Ishikawa (cell line): Measurements from ENCODE around the gene MAPK12.

Source experiments
- CEBPB ChIP-seq: IDR thresholded peaks from 2 replicates; pipeline ENCODE4 v1.6.1; 2012
- CREB1 ChIP-seq: IDR thresholded peaks from 2 replicates; pipeline ENCODE4 v1.6.1; 2012; ENCODE audit warnings: low read depth
- EGR1 ChIP-seq: IDR thresholded peaks from 2 replicates; pipeline ENCODE4 v1.6.1; 2012
- EP300 ChIP-seq: IDR thresholded peaks from 2 replicates; pipeline ENCODE4 v1.6.1; 2012; ENCODE audit warnings: borderline replicate concordance
- FOXM1 ChIP-seq: IDR thresholded peaks from 2 replicates; pipeline ENCODE4 v1.6.1; 2012; ENCODE audit warnings: low read depth, borderline replicate concordance
- NFIC ChIP-seq: IDR thresholded peaks from 2 replicates; pipeline ENCODE4 v1.6.1; 2012
- RAD21 ChIP-seq: IDR thresholded peaks from 2 replicates; pipeline ENCODE4 v1.6.1; 2012; ENCODE audit warnings: low read depth
- TAF1 ChIP-seq: IDR thresholded peaks from 2 replicates; pipeline ENCODE4 v1.6.1; 2012; ENCODE audit warnings: low read depth, mild to moderate bottlenecking
- TCF12 ChIP-seq: IDR thresholded peaks from 2 replicates; pipeline ENCODE4 v1.6.1; 2012; ENCODE audit warnings: low read depth
- TEAD4 ChIP-seq: IDR thresholded peaks from 2 replicates; pipeline ENCODE4 v1.6.1; 2012
- YY1 ChIP-seq: IDR thresholded peaks from 2 replicates; pipeline ENCODE4 v1.6.1; 2012; ENCODE audit warnings: low read depth
- ZBTB7A ChIP-seq: IDR thresholded peaks from 2 replicates; pipeline ENCODE4 v1.6.1; 2012; ENCODE audit warnings: low read depth
- TF ChIP-seq, protein P1 (sequence below): IDR thresholded peaks from 2 replicates; pipeline ENCODE4 v1.6.1; 2012
- TF ChIP-seq, protein P2 (sequence below): IDR thresholded peaks from 2 replicates; pipeline ENCODE4 v1.6.1; 2012
- TF ChIP-seq, protein P3 (sequence below): IDR thresholded peaks from 2 replicates; pipeline ENCODE4 v1.6.1; 2012; ENCODE audit warnings: low read depth, mild to moderate bottlenecking

The MAPK12 gene

DNA sequence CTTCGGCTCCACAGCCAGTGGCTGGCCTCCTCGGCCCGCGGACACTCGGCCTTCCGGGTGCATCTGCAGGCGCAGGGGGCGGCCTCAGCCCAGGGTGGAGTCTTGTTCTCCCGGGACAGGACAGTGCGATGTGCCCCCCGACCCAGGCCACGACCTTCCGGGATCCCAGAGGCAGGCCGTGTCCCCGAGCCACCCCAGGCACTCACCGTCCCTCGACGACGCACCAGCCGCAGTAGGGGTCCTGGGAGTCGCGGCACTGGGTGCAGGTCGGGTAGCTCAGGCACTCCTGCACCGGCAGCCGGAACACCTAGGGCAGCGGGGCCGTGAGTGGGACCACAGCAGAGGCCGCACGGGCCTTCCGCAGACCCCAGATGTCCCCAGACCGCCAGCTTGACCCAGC is 26.2 kb upstream of the MAPK12 start:
- TF ChIP-seq TEAD4: no peak
- TF ChIP-seq FOXM1: no peak
- TF ChIP-seq TAF1: no peak
- no peak for TF ChIP-seq CEBPB
- TF ChIP-seq, protein P1, sequence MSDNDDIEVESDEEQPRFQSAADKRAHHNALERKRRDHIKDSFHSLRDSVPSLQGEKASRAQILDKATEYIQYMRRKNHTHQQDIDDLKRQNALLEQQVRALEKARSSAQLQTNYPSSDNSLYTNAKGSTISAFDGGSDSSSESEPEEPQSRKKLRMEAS: no peak
- TF ChIP-seq EGR1: no peak
- TF ChIP-seq, protein P2, sequence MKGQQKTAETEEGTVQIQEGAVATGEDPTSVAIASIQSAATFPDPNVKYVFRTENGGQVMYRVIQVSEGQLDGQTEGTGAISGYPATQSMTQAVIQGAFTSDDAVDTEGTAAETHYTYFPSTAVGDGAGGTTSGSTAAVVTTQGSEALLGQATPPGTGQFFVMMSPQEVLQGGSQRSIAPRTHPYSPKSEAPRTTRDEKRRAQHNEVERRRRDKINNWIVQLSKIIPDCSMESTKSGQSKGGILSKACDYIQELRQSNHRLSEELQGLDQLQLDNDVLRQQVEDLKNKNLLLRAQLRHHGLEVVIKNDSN: no peak
- TF ChIP-seq, protein P3, sequence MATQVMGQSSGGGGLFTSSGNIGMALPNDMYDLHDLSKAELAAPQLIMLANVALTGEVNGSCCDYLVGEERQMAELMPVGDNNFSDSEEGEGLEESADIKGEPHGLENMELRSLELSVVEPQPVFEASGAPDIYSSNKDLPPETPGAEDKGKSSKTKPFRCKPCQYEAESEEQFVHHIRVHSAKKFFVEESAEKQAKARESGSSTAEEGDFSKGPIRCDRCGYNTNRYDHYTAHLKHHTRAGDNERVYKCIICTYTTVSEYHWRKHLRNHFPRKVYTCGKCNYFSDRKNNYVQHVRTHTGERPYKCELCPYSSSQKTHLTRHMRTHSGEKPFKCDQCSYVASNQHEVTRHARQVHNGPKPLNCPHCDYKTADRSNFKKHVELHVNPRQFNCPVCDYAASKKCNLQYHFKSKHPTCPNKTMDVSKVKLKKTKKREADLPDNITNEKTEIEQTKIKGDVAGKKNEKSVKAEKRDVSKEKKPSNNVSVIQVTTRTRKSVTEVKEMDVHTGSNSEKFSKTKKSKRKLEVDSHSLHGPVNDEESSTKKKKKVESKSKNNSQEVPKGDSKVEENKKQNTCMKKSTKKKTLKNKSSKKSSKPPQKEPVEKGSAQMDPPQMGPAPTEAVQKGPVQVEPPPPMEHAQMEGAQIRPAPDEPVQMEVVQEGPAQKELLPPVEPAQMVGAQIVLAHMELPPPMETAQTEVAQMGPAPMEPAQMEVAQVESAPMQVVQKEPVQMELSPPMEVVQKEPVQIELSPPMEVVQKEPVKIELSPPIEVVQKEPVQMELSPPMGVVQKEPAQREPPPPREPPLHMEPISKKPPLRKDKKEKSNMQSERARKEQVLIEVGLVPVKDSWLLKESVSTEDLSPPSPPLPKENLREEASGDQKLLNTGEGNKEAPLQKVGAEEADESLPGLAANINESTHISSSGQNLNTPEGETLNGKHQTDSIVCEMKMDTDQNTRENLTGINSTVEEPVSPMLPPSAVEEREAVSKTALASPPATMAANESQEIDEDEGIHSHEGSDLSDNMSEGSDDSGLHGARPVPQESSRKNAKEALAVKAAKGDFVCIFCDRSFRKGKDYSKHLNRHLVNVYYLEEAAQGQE: no peak
- TF ChIP-seq RAD21: no peak
- no peak for TF ChIP-seq TCF12
- no peak for TF ChIP-seq YY1
- TF ChIP-seq NFIC: no peak
- no peak for TF ChIP-seq CREB1
- no peak for TF ChIP-seq ZBTB7A

DNA sequence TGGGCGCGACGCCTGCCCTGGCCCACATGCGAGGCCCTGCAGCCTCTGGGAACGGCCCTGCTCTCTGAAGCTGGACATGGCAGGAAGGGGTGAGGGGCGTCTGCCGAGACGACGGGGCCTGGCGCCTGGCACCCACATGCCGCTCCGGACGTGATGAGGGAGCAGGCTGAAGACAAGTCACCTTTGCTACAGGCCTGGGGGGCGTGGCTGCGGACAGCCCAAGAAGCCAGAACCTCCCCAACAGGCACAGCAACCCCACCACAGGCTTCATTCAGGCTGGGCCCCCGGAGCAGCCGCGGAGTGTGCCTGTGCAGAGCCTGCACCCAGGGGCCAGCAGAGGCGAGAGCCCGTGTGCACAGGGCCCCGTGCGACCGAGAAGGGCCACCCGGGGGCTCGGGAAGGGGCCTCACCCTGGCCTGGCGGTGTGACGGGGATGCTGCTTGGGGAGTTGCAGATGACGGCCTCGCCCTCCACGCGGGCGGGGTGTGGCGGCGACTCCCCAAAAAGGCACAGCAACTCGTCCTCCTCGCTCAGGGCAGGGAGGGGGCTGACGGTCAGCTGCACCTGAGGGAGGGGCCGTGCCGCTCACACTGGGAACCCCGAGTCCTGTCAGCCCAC is 25.3 kb upstream of the MAPK12 start:
- TF ChIP-seq EP300: no peak
- TF ChIP-seq TAF1: no peak
- TF ChIP-seq FOXM1: no peak
- TF ChIP-seq NFIC: no peak
- no peak for TF ChIP-seq TEAD4
- no peak for TF ChIP-seq RAD21
- TF ChIP-seq EGR1: no peak
- TF ChIP-seq, protein P2: no peak
- TF ChIP-seq, protein P3: no peak
- no peak for TF ChIP-seq CEBPB
- no peak for TF ChIP-seq TCF12
- no peak for TF ChIP-seq YY1
- TF ChIP-seq, protein P1: no peak
- no peak for TF ChIP-seq ZBTB7A
- no peak for TF ChIP-seq CREB1

DNA sequence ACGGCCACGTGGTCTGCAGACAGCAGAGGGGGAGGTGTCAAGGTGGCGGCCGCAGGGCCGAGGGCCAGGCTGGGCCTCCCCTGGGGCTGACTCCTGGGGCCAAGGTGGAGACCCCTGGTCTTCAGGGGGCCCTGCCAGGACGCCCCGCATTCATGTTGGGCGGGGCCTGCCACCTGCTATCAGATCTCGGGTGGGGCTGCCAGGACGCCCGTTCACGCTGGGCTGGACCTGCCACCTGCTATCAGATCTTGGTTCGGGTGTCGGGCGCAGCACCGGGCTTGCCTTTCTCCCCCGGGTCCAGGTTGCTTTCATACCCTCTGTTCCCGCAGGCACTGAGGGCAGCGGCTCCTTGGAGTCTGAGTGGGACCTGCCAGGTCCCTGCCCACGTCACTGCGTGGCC is 24.8 kb upstream of the MAPK12 start:
- TF ChIP-seq, protein P2: no peak
- TF ChIP-seq CEBPB: no peak
- no peak for TF ChIP-seq ZBTB7A
- TF ChIP-seq FOXM1: no peak
- TF ChIP-seq CREB1: no peak
- TF ChIP-seq, protein P1: no peak
- TF ChIP-seq EGR1: no peak
- no peak for TF ChIP-seq TEAD4
- TF ChIP-seq RAD21: no peak
- no peak for TF ChIP-seq EP300
- TF ChIP-seq YY1: no peak
- no peak for TF ChIP-seq TAF1
- TF ChIP-seq, protein P3: no peak
- TF ChIP-seq NFIC: no peak
- no peak for TF ChIP-seq TCF12
